Activated CD8-positive, alpha-beta T cell treated with anti-CD3 and anti-CD28 coated beads for 36 hours (primary cell): ENCODE data around the gene TNXB. TPM values are rescaled to one million over a fixed set of nuclear protein-coding genes. Genes with fewer than 3 reads are reported as not detected.
"Not testable (repeated sequence)": the region's sequence is repeated elsewhere in the genome, so short reads cannot be mapped to it uniquely, and the experiment has no call there.

Experiments
- ATAC-seq: fragments of 200-7000 bp; cut with Tn5 transposase; one replicate; pipeline ENCODE4 v1.10.0; 2021; ENCODE audit warnings: mild to moderate bottlenecking, moderate library complexity
- CTCF ChIA-PET: fragments of 350-600 bp; sonication (Branson Sonifier 250); formaldehyde crosslinking; loops from one replicate; lab custom pipeline; 2021; ENCODE audit warnings: antibody characterized with exemption; lab: Charles Lee
- POLR2A ChIA-PET: fragments of 350-600 bp; sonication (Branson Sonifier 250); formaldehyde crosslinking; loops from one replicate; lab custom pipeline; 2021; ENCODE audit warnings: antibody characterized with exemption; lab: Charles Lee
- DNase-seq: peaks from one replicate; pipeline ENCODE4 v3.0.0-alpha.2; 2020
- H3K27ac Mint-ChIP-seq: one replicate; pipeline ENCODE4 v1.8.0; 2021; ENCODE audit warnings: mild to moderate bottlenecking, mixed read lengths
- H3K27me3 Mint-ChIP-seq: one replicate; pipeline ENCODE4 v1.8.0; 2021; ENCODE audit warnings: mixed read lengths
- H3K36me3 Mint-ChIP-seq: one replicate; pipeline ENCODE4 v1.8.0; 2021; ENCODE audit warnings: low read depth, mixed read lengths
- H3K4me1 Mint-ChIP-seq: one replicate; pipeline ENCODE4 v1.8.0; 2021; ENCODE audit warnings: low read depth, mixed read lengths
- H3K4me3 Mint-ChIP-seq: one replicate; pipeline ENCODE4 v1.8.0; 2021; ENCODE audit warnings: mild to moderate bottlenecking, moderate library complexity, mixed read lengths
- H3K9me3 Mint-ChIP-seq: one replicate; pipeline ENCODE4 v1.8.0; 2021; ENCODE audit warnings: mixed read lengths
- CTCF ChIP-seq: fragments of 200-600 bp; IDR thresholded peaks from one replicate; pipeline ENCODE4 v1.8.0; 2022; ENCODE audit warnings: antibody characterized with exemption, mild to moderate bottlenecking
- intact Hi-C: fragments of 100-400 bp; cut with micrococcal nuclease; formaldehyde crosslinking; loops from one replicate; pipeline ENCODE4 v1.10.0; 2022
- total RNA-seq, 2 experiments: library from RNA; stranded (reverse); gene quantifications; one replicate each; pipeline ENCODE4 v1.2.3, GENCODE V29; 2021

Gene TNXB
- total RNA-seq, 2 experiments from 2014 or later = 1.8 to 3.7 TPM

GRCh38 chr6:32070814-32071543 is 38.2 kb downstream of the TNXB start:
- intact Hi-C loops = no loop called here
- no peak for TF ChIP-seq CTCF
- ATAC-seq (no peak), DNase-seq (no peak)
- no peaks in the 10 kb centered on the region for H3K9me3 Mint-ChIP-seq
- no peaks in the 10 kb centered on the region for H3K4me1 Mint-ChIP-seq
- H3K4me3 Mint-ChIP-seq = no peak overlapping the region
- H3K27ac Mint-ChIP-seq = no peak overlapping the region
- ChIA-PET CTCF (no interaction called here), POLR2A (no interaction called here)
- H3K27me3 Mint-ChIP-seq = no peaks in the 10 kb centered on the region
- H3K36me3 Mint-ChIP-seq = no peaks in the 10 kb centered on the region

GRCh38 chr6:32069878-32070515 is 39.1 kb downstream of the TNXB start:
- ATAC-seq (no peak), DNase-seq (no peak)
- TF ChIP-seq CTCF = no peak
- CTCF ChIA-PET = no interaction called here
- Mint-ChIP-seq H3K27ac (no peak overlapping the region), H3K36me3 (no peaks in the 10 kb centered on the region), H3K4me1 (no peaks in the 10 kb centered on the region), H3K4me3 (no peak overlapping the region), H3K27me3 (no peaks in the 10 kb centered on the region), H3K9me3 (no peaks in the 10 kb centered on the region)
- intact Hi-C loops = no loop called here
- POLR2A ChIA-PET = no interaction called here

DNA sequence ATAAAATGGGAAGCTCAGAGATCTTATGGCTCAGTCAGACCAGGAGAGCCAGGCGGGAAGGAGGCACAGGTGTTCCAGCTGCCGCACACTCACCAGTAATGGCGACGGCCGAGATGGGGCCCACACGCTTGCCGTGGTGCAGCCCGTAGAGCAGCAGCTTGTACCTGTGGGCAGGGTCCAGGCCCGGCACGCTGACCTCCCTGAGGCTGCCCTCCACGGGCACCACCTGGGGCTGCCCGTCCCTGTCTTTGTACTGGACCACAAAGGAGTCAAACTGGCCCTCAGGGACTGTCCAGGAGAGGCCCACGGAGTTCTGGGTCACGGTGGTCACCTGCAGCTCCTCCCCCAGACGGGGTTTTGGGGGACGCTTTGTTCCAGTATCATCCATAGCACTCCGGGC is 39.7 kb downstream of the TNXB start:
- intact Hi-C loops = no loop called here
- DNase-seq = no peak
- POLR2A ChIA-PET = no interaction called here
- Mint-ChIP-seq H3K27me3 (no peaks in the 10 kb centered on the region), H3K36me3 (no peaks in the 10 kb centered on the region), H3K4me3 (no peak overlapping the region), H3K9me3 (no peaks in the 10 kb centered on the region), H3K4me1 (no peaks in the 10 kb centered on the region), H3K27ac (no peak overlapping the region)
- CTCF ChIA-PET = no interaction called here
- no peak for ATAC-seq
- TF ChIP-seq CTCF = no peak

DNA sequence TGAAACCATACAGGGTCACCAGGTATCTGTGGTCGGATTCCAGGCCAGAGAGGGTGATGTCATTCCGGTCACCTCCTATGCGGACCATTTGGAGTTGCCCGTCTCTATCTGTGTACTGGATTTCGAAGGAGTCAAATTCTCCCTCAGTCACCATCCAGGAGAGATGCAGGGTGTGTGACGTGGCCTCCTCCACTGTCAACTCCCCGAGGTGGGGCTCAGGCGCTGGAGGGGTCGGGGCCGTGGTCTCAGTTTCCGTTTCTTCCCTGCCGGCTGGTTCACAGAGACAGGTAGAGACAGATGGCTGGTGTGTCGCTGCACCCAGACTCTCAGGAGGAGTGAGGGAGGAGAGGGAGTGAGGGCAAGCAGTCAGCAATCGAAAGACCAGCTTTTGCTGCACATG is 40.3 kb downstream of the TNXB start:
- Mint-ChIP-seq H3K27ac (no peak overlapping the region), H3K9me3 (no peaks in the 10 kb centered on the region), H3K27me3 (no peaks in the 10 kb centered on the region), H3K4me3 (no peak overlapping the region), H3K4me1 (no peaks in the 10 kb centered on the region), H3K36me3 (no peaks in the 10 kb centered on the region)
- ATAC-seq (no peak), DNase-seq (no peak)
- TF ChIP-seq CTCF = no peak
- ChIA-PET CTCF (no interaction called here), POLR2A (no interaction called here)
- intact Hi-C loops = no loop called here

GRCh38 chr6:32068315-32068714 is 40.8 kb downstream of the TNXB start:
- H3K27me3 Mint-ChIP-seq, ATAC-seq, intact Hi-C loops, H3K4me1 Mint-ChIP-seq, H3K36me3 Mint-ChIP-seq, DNase-seq, H3K4me3 Mint-ChIP-seq, CTCF ChIA-PET, H3K27ac Mint-ChIP-seq, H3K9me3 Mint-ChIP-seq, POLR2A ChIA-PET: not testable (repeated sequence)

GRCh38 chr6:32067521-32067920 is 41.6 kb downstream of the TNXB start:
- H3K27me3 Mint-ChIP-seq, CTCF ChIA-PET, intact Hi-C loops, H3K27ac Mint-ChIP-seq, H3K36me3 Mint-ChIP-seq, H3K4me1 Mint-ChIP-seq, H3K9me3 Mint-ChIP-seq, POLR2A ChIA-PET, DNase-seq, H3K4me3 Mint-ChIP-seq, ATAC-seq: not testable (repeated sequence)
